Loucy (cell line): ENCODE results near the gene POC5.
"Not testable (repeated sequence)": the region's sequence is repeated elsewhere in the genome, so short reads cannot be mapped to it uniquely, and the experiment has no call there.

Source experiments
- H2AFZ ChIP-seq: fragments of 200-600 bp; sonication (generic); 2 replicates; pipeline ENCODE4 v1.6.0; 2016; ENCODE audit warnings: antibody characterized with exemption, mild to moderate bottlenecking, low read length, moderate library complexity
- H3F3A ChIP-seq: fragments of 200-600 bp; 2 replicates; pipeline ENCODE4 v1.6.0; 2016; ENCODE audit warnings: antibody characterized with exemption, low read depth, mild to moderate bottlenecking
- H3K27me3 ChIP-seq: fragments of 200-600 bp; sonication (generic); 2 replicates; pipeline ENCODE4 v1.6.1; 2014; ENCODE audit warnings: low read length, mild to moderate bottlenecking; ENCODE audit not compliant: insufficient read depth, poor library complexity, severe bottlenecking
- H3K36me3 ChIP-seq: fragments of 200-600 bp; sonication (generic); 2 replicates; pipeline ENCODE4 v1.6.1; 2016; ENCODE audit warnings: low read length; ENCODE audit not compliant: insufficient read depth
- H3K4me1 ChIP-seq: fragments of 200-600 bp; sonication (generic); 2 replicates; pipeline ENCODE4 v1.5.1; 2014; ENCODE audit warnings: low read length, mild to moderate bottlenecking; ENCODE audit not compliant: insufficient read depth, poor library complexity, severe bottlenecking
- H3K4me2 ChIP-seq: fragments of 200-600 bp; sonication (generic); 2 replicates; pipeline ENCODE4 v1.6.0; 2014; ENCODE audit warnings: antibody characterized with exemption, low read length, low read depth, mild to moderate bottlenecking; ENCODE audit not compliant: poor library complexity, severe bottlenecking
- H3K4me3 ChIP-seq: fragments of 200-600 bp; sonication (generic); 2 replicates; pipeline ENCODE4 v1.5.1; 2014; ENCODE audit warnings: low read length, mild to moderate bottlenecking, mixed read lengths; ENCODE audit not compliant: poor library complexity, severe bottlenecking
- H3K79me2 ChIP-seq: fragments of 200-600 bp; sonication (generic); 2 replicates; pipeline ENCODE4 v1.6.1; 2014; ENCODE audit warnings: low read length; ENCODE audit not compliant: insufficient read depth
- H3K9ac ChIP-seq: fragments of 200-600 bp; sonication (generic); 2 replicates; pipeline ENCODE4 v1.6.0; 2014; ENCODE audit warnings: mild to moderate bottlenecking, low read depth, low read length, moderate library complexity; ENCODE audit not compliant: poor library complexity, severe bottlenecking
- H3K9me2 ChIP-seq: fragments of 200-600 bp; sonication (generic); replicated peaks from 2 replicates; pipeline ENCODE4 v1.6.1; 2016; ENCODE audit warnings: low read depth, low read length, mixed read lengths
- H3K9me3 ChIP-seq: fragments of 200-600 bp; sonication (generic); 2 replicates; pipeline ENCODE4 v1.6.1; 2014; ENCODE audit warnings: mild to moderate bottlenecking, antibody characterized with exemption, low read length, low read depth; ENCODE audit not compliant: insufficient read depth
- H4K20me1 ChIP-seq: fragments of 200-600 bp; sonication (generic); 2 replicates; pipeline ENCODE4 v1.6.0; 2014; ENCODE audit warnings: antibody characterized with exemption, low read length, mild to moderate bottlenecking; ENCODE audit not compliant: insufficient read depth, poor library complexity, severe bottlenecking
- EZH2phosphoT487 ChIP-seq: fragments of 200-600 bp; IDR thresholded peaks from 2 replicates; pipeline ENCODE4 v1.6.1; 2018; ENCODE audit warnings: antibody characterized with exemption, mild to moderate bottlenecking, moderate library complexity, borderline replicate concordance
- TF ChIP-seq, protein P1 (sequence below): fragments of 200-600 bp; sonication (generic); conservative IDR thresholded peaks from 2 replicates; pipeline ENCODE4 v1.5.1; 2014; ENCODE audit warnings: mild to moderate bottlenecking, antibody characterized with exemption, low read length

POC5 gene

DNA sequence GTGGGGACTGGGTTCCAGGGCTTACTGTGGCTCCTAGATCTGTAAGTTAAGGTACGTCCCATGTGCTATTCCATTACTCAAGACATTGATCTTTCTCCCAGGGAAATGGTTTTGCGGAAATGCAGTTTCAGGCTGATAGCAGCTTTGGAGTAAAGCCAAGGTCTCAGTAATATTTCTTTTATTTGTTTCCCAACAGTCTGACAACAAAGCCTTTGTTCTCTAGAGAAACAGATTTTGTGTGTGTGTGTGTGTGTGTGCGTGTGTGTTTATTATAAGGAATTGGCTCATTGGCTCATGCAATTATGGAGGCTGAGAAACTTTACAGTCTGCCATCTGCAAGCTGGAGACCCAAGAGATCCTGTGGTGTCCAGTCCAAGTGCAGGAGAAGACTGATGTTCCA, 12.1 kb upstream of the POC5 start:
- Histone ChIP-seq H3K9ac (no peak overlapping the region), H4K20me1 (no peaks in the 10 kb centered on the region), H3K4me2 (no peak overlapping the region), H3F3A (no peaks in the 10 kb centered on the region), H3K4me3 (no peak overlapping the region), H3K36me3 (no peaks in the 10 kb centered on the region), H2AFZ (no peak overlapping the region), H3K27me3 (no peaks in the 10 kb centered on the region), H3K9me3 (no peaks in the 10 kb centered on the region), H3K79me2 (no peaks in the 10 kb centered on the region), H3K4me1 (no peaks in the 10 kb centered on the region), H3K9me2 (no peaks in the 10 kb centered on the region)
- TF ChIP-seq, protein P1, sequence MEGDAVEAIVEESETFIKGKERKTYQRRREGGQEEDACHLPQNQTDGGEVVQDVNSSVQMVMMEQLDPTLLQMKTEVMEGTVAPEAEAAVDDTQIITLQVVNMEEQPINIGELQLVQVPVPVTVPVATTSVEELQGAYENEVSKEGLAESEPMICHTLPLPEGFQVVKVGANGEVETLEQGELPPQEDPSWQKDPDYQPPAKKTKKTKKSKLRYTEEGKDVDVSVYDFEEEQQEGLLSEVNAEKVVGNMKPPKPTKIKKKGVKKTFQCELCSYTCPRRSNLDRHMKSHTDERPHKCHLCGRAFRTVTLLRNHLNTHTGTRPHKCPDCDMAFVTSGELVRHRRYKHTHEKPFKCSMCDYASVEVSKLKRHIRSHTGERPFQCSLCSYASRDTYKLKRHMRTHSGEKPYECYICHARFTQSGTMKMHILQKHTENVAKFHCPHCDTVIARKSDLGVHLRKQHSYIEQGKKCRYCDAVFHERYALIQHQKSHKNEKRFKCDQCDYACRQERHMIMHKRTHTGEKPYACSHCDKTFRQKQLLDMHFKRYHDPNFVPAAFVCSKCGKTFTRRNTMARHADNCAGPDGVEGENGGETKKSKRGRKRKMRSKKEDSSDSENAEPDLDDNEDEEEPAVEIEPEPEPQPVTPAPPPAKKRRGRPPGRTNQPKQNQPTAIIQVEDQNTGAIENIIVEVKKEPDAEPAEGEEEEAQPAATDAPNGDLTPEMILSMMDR = no peak
- TF ChIP-seq EZH2phosphoT487 = no peak

DNA sequence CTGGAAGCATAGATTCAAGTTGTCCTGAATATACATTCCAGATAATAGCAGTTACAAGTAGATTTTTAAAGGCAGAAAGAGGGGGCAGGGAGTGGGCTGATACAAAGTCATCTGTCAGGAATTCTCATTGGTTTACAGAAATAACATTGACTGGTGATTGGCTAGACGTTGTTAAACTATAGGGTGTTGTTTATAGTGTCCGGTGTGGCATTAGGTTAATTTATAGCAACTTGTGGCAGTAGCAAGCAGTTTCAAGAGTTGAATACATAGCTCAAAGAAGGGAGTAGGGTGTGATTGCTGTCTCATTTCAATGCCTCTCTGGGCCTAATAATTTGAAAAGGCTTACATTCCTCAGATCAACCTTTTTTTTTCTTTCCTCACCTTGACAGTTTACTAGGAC, 10.7 kb upstream of the POC5 start:
- H3K4me2 ChIP-seq = no peak overlapping the region
- H3K9me2 ChIP-seq = no peaks in the 10 kb centered on the region
- no peaks in the 10 kb centered on the region for H3K79me2 ChIP-seq
- H3K36me3 ChIP-seq = no peaks in the 10 kb centered on the region
- H3K9ac ChIP-seq = no peak overlapping the region
- H3K4me3 ChIP-seq = no peak overlapping the region
- no peaks in the 10 kb centered on the region for H3K9me3 ChIP-seq
- no peaks in the 10 kb centered on the region for H3K27me3 ChIP-seq
- no peak for TF ChIP-seq EZH2phosphoT487
- TF ChIP-seq, protein P1 = no peak
- H2AFZ ChIP-seq = no peak overlapping the region
- no peaks in the 10 kb centered on the region for H3K4me1 ChIP-seq
- H3F3A ChIP-seq = no peaks in the 10 kb centered on the region
- no peaks in the 10 kb centered on the region for H4K20me1 ChIP-seq

DNA sequence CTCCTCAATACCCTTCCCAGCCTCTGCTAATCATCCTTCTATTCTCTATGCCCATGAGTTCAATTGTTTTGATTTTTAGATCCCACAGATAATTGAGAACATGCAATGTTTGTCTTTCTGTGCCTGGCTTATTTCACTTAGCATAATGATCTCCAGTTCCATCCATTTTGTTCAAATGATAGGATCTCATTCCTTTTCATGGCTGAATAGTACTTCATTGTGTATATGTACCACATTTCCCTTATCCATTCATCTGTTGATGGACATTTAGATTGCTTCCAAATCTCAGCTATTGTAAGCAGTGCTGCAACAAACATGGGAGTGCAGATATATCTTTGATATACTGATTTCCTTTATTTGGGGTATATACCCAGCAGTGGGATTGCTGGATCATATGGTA, 9.0 kb upstream of the POC5 start:
- H4K20me1 ChIP-seq, H3K9me3 ChIP-seq, H3K36me3 ChIP-seq, H3K79me2 ChIP-seq, H3K9ac ChIP-seq, H3K27me3 ChIP-seq, H3K4me3 ChIP-seq, H3K9me2 ChIP-seq, H2AFZ ChIP-seq, H3F3A ChIP-seq, H3K4me2 ChIP-seq, H3K4me1 ChIP-seq: not testable (repeated sequence)

DNA sequence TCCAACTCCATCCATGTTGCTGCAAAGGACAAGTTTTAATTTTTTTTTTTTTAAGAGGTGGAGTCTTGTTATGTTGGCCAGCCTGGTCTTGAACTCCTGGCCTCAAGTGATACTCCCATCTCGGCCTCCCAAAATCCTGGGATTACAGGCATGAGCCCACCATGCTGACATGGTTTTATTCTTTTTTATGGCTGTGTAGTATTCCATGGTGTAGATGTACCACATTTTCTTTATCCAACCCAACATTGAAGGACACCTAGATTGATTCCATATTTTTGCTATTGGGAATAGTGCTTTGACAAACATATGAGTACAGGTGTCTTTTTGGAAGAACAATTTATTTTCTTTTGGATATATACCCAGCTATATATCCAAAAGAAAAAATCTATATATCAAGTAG, 6.1 kb upstream of the POC5 start:
- TF ChIP-seq EZH2phosphoT487 = no peak
- TF ChIP-seq, protein P1 = no peak

More for the DNA sequence above, 6.1 kb upstream of the POC5 start:
- H3K36me3 ChIP-seq = no peaks in the 10 kb centered on the region
- H3K9me2 ChIP-seq = no peaks in the 10 kb centered on the region
- H3K9ac ChIP-seq = no peak overlapping the region
- H3K4me3 ChIP-seq = no peak overlapping the region
- H3K4me2 ChIP-seq = no peak overlapping the region
- no peaks in the 10 kb centered on the region for H3K9me3 ChIP-seq
- H4K20me1 ChIP-seq = no peaks in the 10 kb centered on the region
- H3K27me3 ChIP-seq = peaks cover 22% of the 10 kb centered on the region
- no peaks in the 10 kb centered on the region for H3K4me1 ChIP-seq
- H3K79me2 ChIP-seq = no peaks in the 10 kb centered on the region
- H3F3A ChIP-seq = no peaks in the 10 kb centered on the region
- H2AFZ ChIP-seq = no peak overlapping the region
